Measurements from ENCODE around the gene EFNB2. TPM values are rescaled to one million over a fixed set of nuclear protein-coding genes. Genes with fewer than 3 reads are reported as not detected.

The EFNB2 gene
- total RNA-seq, 1 experiment from 2014 or later = 4.7 TPM

GRCh38 chr13:106522112-106522705, 13.3 kb downstream of the EFNB2 start:
- Histone ChIP-seq H3K9me3 (ENCODE audit: control insufficient read depth, insufficient read depth, low read depth, low read length) (no peaks in the 10 kb centered on the region), H3K36me3 (ENCODE audit: control insufficient read depth, insufficient read depth, low read length) (no peaks in the 10 kb centered on the region), H3K27ac (ENCODE audit: low read length) (no peak overlapping the region), H3K4me3 (ENCODE audit: low read depth in 2 of 2, low read length in 2 of 2) (no peak overlapping the region), H3K27me3 (ENCODE audit: control insufficient read depth, insufficient read depth, low read length) (no peaks in the 10 kb centered on the region), H3K4me1 (ENCODE audit: control insufficient read depth, insufficient read depth, low read length) (no peaks in the 10 kb centered on the region; the same call in 1 of the 2 replicates)
- BruUV-seq (replicated peaks) = no TSS peak
- in situ Hi-C loops (cut with HindIII; ENCODE audit: low pct_unique_long_range_greater_than_20kb, low sequenced_read_pairs) = no loop called here
- DNase-seq (ENCODE audit: low read depth, low spot score) (no peak), ATAC-seq (no peak)
- TF ChIP-seq POLR2AphosphoS5 (IDR thresholded peaks at IDR 0.05; ENCODE audit: low read depth, low read length) (no peak), SIN3A (IDR thresholded peaks at IDR 0.05; ENCODE audit: borderline replicate concordance, insufficient read depth, low read depth, low read length) (no peak), TCF7L2 (IDR thresholded peaks at IDR 0.05; ENCODE audit: low read depth, low read length) (no peak)
- ChIA-PET CTCF (interaction anchor here (0.7 kb wide), 1 partner anchor 718 kb away, joined by 3 read pairs; no protein-coding TSS in a partner anchor), POLR2A (interaction anchor here (0.6 to 0.7 kb wide), 2 partner anchors 13 to 24 kb away, joined by 3 read pairs; partner anchors contain the start of gene EFNB2)
- intact Hi-C loops (cut with micrococcal nuclease; ENCODE audit: unreplicated experiment) = no loop called here

GRCh38 chr13:106521095-106521799, 14.2 kb downstream of the EFNB2 start:
- no peak overlapping the region for H3K27ac ChIP-seq (ENCODE audit: low read length)
- intact Hi-C loops (cut with micrococcal nuclease; ENCODE audit: unreplicated experiment) = no loop called here
- H3K9me3 ChIP-seq (ENCODE audit: control insufficient read depth, insufficient read depth, low read depth, low read length) = no peaks in the 10 kb centered on the region
- H3K36me3 ChIP-seq (ENCODE audit: control insufficient read depth, insufficient read depth, low read length) = no peaks in the 10 kb centered on the region
- no peak for TF ChIP-seq REST (IDR thresholded peaks at IDR 0.05; ENCODE audit: insufficient read depth in 1 of 2, low read depth in 2 of 2, low read length in 1 of 2)
- TF ChIP-seq CTCF (IDR thresholded peaks at IDR 0.05) = no peak
- TF ChIP-seq TCF7L2 (IDR thresholded peaks at IDR 0.05; ENCODE audit: low read depth, low read length) = no peak
- no peak for TF ChIP-seq SIN3A (IDR thresholded peaks at IDR 0.05; ENCODE audit: borderline replicate concordance, insufficient read depth, low read depth, low read length)
- TF ChIP-seq POLR2AphosphoS5 (IDR thresholded peaks at IDR 0.05; ENCODE audit: low read depth, low read length) = no peak
- CTCF ChIA-PET = interaction anchor here (0.6 kb wide), 2 partner anchors 10 to 1348 kb away, joined by 3 to 5 read pairs; no protein-coding TSS in a partner anchor
- no peak for ATAC-seq
- POLR2A ChIA-PET = interaction anchor here (0.6 kb wide), 1 partner anchor 14 kb away, joined by 3 read pairs; the partner anchor contains the start of gene EFNB2
- no TSS peak for BruUV-seq (replicated peaks)
- in situ Hi-C loops (cut with HindIII; ENCODE audit: low pct_unique_long_range_greater_than_20kb, low sequenced_read_pairs) = no loop called here
- H3K27me3 ChIP-seq (ENCODE audit: control insufficient read depth, insufficient read depth, low read length) = no peaks in the 10 kb centered on the region
- H3K4me3 ChIP-seq (ENCODE audit: low read depth in 2 of 2, low read length in 2 of 2) = no peak overlapping the region
- no peak for DNase-seq (ENCODE audit: low read depth, low spot score)
- H3K4me1 ChIP-seq (ENCODE audit: control insufficient read depth, insufficient read depth, low read length) = no peaks in the 10 kb centered on the region; the same call in 1 of the 2 replicates
